Common myeloid progenitor, CD34-positive (primary cell): Measurements from ENCODE around the gene AGO3.

Source experiments
- CTCF ChIA-PET: fragments of 350-600 bp; sonication (Branson Sonifier 250); formaldehyde crosslinking; loops from one replicate; lab custom pipeline; 2021; ENCODE audit warnings: antibody characterized with exemption; lab: Charles Lee
- POLR2A ChIA-PET: fragments of 350-600 bp; sonication (Branson Sonifier 250); formaldehyde crosslinking; loops from one replicate; lab custom pipeline; 2021; ENCODE audit warnings: antibody characterized with exemption; lab: Charles Lee
- DNase-seq, 3 donors: peaks; one replicate each; pipeline versions ENCODE4 v3.0.0 to v3.0.0-alpha.2; 2013
- H3K27ac ChIP-seq, 2 experiments: 1 replicate in 1 of 2; 2 replicates in 1 of 2; pipeline ENCODE4 v1.7.0; 2013; ENCODE audit warnings: inconsistent platforms in 2 of 2, low read length in 2 of 2, mild to moderate bottlenecking in 2 of 2, low read depth in 1 of 2, moderate library complexity in 1 of 2; ENCODE audit not compliant: severe bottlenecking in 2 of 2, insufficient read depth in 1 of 2, poor library complexity in 1 of 2
- H3K27me3 ChIP-seq, 5 experiments: replicated peaks in 2 of 5; 1 replicate in 3 of 5; 2 replicates in 2 of 5; pipeline versions ENCODE4 v1.6.1 to v1.7.0; 2013; ENCODE audit warnings: low read length in 4 of 5, mild to moderate bottlenecking in 2 of 5, moderate library complexity in 2 of 5, inconsistent platforms in 1 of 5; ENCODE audit not compliant: insufficient read depth in 5 of 5, control insufficient read depth in 4 of 5
- H3K36me3 ChIP-seq, 4 experiments: 1 replicate in 2 of 4; 2 replicates in 2 of 4; pipeline versions ENCODE4 v1.6.1 to v1.7.0; 2013; ENCODE audit warnings: low read length in 3 of 4, control low read depth in 1 of 4, mild to moderate bottlenecking in 1 of 4; ENCODE audit not compliant: control insufficient read depth in 4 of 4, insufficient read depth in 4 of 4
- H3K4me1 ChIP-seq, 4 experiments: 1 replicate in 3 of 4; 2 replicates in 1 of 4; pipeline versions ENCODE4 v1.6.1 to v1.7.1; 2013; ENCODE audit warnings: low read length in 3 of 4, mild to moderate bottlenecking in 3 of 4, control low read depth in 1 of 4, inconsistent platforms in 1 of 4, moderate library complexity in 1 of 4; ENCODE audit not compliant: control insufficient read depth in 4 of 4, insufficient read depth in 4 of 4; ENCODE audit errors: control extremely low read depth in 1 of 4
- H3K4me3 ChIP-seq, 7 experiments: 1 replicate in 4 of 7; 2 replicates in 3 of 7; pipeline versions ENCODE4 v1.5.1 to v1.7.0; 2013; ENCODE audit warnings: mild to moderate bottlenecking in 7 of 7, low read length in 6 of 7, moderate library complexity in 6 of 7, inconsistent platforms in 2 of 7, low read depth in 2 of 7, control low read depth in 1 of 7; ENCODE audit not compliant: insufficient read depth in 4 of 7, control insufficient read depth in 1 of 7; ENCODE audit errors: extremely low read depth in 1 of 7
- H3K9me3 ChIP-seq, 5 experiments: 1 replicate in 4 of 5; 2 replicates in 1 of 5; pipeline versions ENCODE4 v1.6.1 to v1.7.1; 2013; ENCODE audit warnings: low read length in 4 of 5, mild to moderate bottlenecking in 2 of 5, inconsistent platforms in 1 of 5, low read depth in 1 of 5, moderate library complexity in 1 of 5; ENCODE audit not compliant: control insufficient read depth in 4 of 5, insufficient read depth in 2 of 5; ENCODE audit errors: control extremely low read depth in 1 of 5
- WGBS: methylation state at CpG from one replicate; pipeline ENCODE4 v1.1.5; 2013; ENCODE audit not compliant: insufficient coverage; 5-methylcytosine and 5-hydroxymethylcytosine counted together

The AGO3 gene

GRCh38 chr1:35932158-35932636 is 1.3 kb downstream of the AGO3 start:
- CTCF ChIA-PET, result interaction anchor here (1.0 to 1.2 kb wide), 3 partner anchors 9 to 81 kb away, joined by 3 to 4 read pairs (median 3); no protein-coding TSS in a partner anchor
- Histone ChIP-seq H3K4me3 (peak overlapping the region in 6 of 7 experiments; percentile 83 to 96 (median 90)), H3K27ac (peak overlapping the region in 1 of 2 experiments; percentile 97), H3K27me3 (no peaks in the 10 kb centered on the region), H3K4me1 (peaks cover 6 to 38% (median 26%) of the 10 kb centered on the region in 4 experiments), H3K9me3 (no peaks in the 10 kb centered on the region), H3K36me3 (peaks cover 0 to 2% (median 0%) of the 10 kb centered on the region in 4 experiments)
- WGBS, result 48% methylated on average over 2 of the region's 7 CpGs
- POLR2A ChIA-PET, result interaction anchor here (0.7 to 1.5 kb wide), 3 partner anchors 10 to 426 kb away, joined by 3 to 10 read pairs (median 4); no protein-coding TSS in a partner anchor
- no peak for DNase-seq

GRCh38 chr1:35932941-35933340 is 2.0 kb downstream of the AGO3 start:
- Histone ChIP-seq H3K27ac (peak overlapping the region in 1 of 2 experiments; percentile 97), H3K9me3 (no peaks in the 10 kb centered on the region), H3K27me3 (no peaks in the 10 kb centered on the region), H3K4me1 (peaks cover 6 to 38% (median 26%) of the 10 kb centered on the region in 4 experiments), H3K4me3 (peak overlapping the region in 2 of 7 experiments; percentile 86 to 90), H3K36me3 (peaks cover 0 to 2% (median 0%) of the 10 kb centered on the region in 4 experiments)
- DNase-seq, result no peak
- ChIA-PET CTCF (interaction anchor here (1.2 to 2.2 kb wide), 2 partner anchors 9 to 80 kb away, joined by 3 to 7 read pairs; no protein-coding TSS in a partner anchor), POLR2A (no interaction called here)

- Histone ChIP-seq H3K27me3 (no peaks in the 10 kb centered on the region), H3K36me3 (peaks cover 0 to 2% (median 0%) of the 10 kb centered on the region in 4 experiments), H3K4me1 (peaks cover 3 to 27% (median 20%) of the 10 kb centered on the region in 4 experiments), H3K9me3 (no peaks in the 10 kb centered on the region), H3K4me3 (no peak overlapping the region), H3K27ac (no peak overlapping the region)
- CTCF ChIA-PET, result no interaction called here
- no CpG with 5 or more reads among the region's 2 CpGs for WGBS
- no peak for DNase-seq
- POLR2A ChIA-PET, result no interaction called here
These were observed 4.8 kb downstream of the AGO3 start for GRCh38 chr1:35935442-35936388.

- no peaks in the 10 kb centered on the region for H3K27me3 ChIP-seq
- H3K4me1 ChIP-seq, result peaks cover 3 to 28% (median 17%) of the 10 kb centered on the region in 4 experiments
- POLR2A ChIA-PET, result interaction anchor here (0.6 kb wide), 1 partner anchor 97 kb away, joined by 3 read pairs; no protein-coding TSS in a partner anchor
- DNase-seq, result no peak
- H3K9me3 ChIP-seq, result no peaks in the 10 kb centered on the region
- WGBS, result 100% methylated on average over 3 of the region's 3 CpGs
- no peak overlapping the region for H3K27ac ChIP-seq
- H3K4me3 ChIP-seq, result no peak overlapping the region
- CTCF ChIA-PET, result interaction anchor here (0.6 to 0.9 kb wide), 2 partner anchors 8 to 109 kb away, joined by 3 read pairs; no protein-coding TSS in a partner anchor
- H3K36me3 ChIP-seq, result peaks cover 0 to 2% (median 0%) of the 10 kb centered on the region in 4 experiments
These were observed 5.9 kb downstream of the AGO3 start for GRCh38 chr1:35936838-35937237.

GRCh38 chr1:35939484-35939883 is 8.6 kb downstream of the AGO3 start:
- Histone ChIP-seq H3K27me3 (no peaks in the 10 kb centered on the region), H3K4me1 (peaks cover 6 to 27% (median 9%) of the 10 kb centered on the region in 4 experiments), H3K4me3 (no peak overlapping the region), H3K27ac (no peak overlapping the region), H3K9me3 (no peaks in the 10 kb centered on the region), H3K36me3 (peaks cover 0 to 2% (median 0%) of the 10 kb centered on the region in 4 experiments)
- no peak for DNase-seq
- CTCF ChIA-PET, result no interaction called here
- no CpG with 5 or more reads among the region's 3 CpGs for WGBS
- POLR2A ChIA-PET, result no interaction called here

GRCh38 chr1:35945327-35945726 is 14.4 kb downstream of the AGO3 start:
- 100% methylated on average over 1 of the region's 2 CpGs for WGBS
- DNase-seq, result no peak
- peaks cover 2 to 8% (median 4%) of the 10 kb centered on the region in 4 experiments for H3K36me3 ChIP-seq
- H3K27ac ChIP-seq, result no peak overlapping the region
- H3K4me3 ChIP-seq, result no peak overlapping the region
- H3K4me1 ChIP-seq, result peaks cover 4 to 16% (median 8%) of the 10 kb centered on the region in 4 experiments
- no peaks in the 10 kb centered on the region for H3K9me3 ChIP-seq
- POLR2A ChIA-PET, result no interaction called here
- H3K27me3 ChIP-seq, result no peaks in the 10 kb centered on the region
- CTCF ChIA-PET, result interaction anchor here (0.7 kb wide), 1 partner anchor 8 kb away, joined by 3 read pairs; no protein-coding TSS in a partner anchor
